HCT116 (cell line): ENCODE results near the gene SNAPC1. TPM values are rescaled to one million over a fixed set of nuclear protein-coding genes. Genes with fewer than 3 reads are reported as not detected.

ENCODE experiments used
- ATAC-seq: fragments of 200-7000 bp; cut with Tn5 transposase; 2 replicates; pipeline ENCODE4 v1.9.1; 2020; ENCODE audit warnings: mild to moderate bottlenecking, moderate library complexity
- BruUV-seq: library from RNA; stranded (reverse); fragments of 400-500 nt; replicated peaks from 2 replicates; lab custom pipeline; 2021; lab: Mats Ljungman, UMichigan
- CTCF ChIA-PET: fragments of 300-600 bp; sonication (Branson Sonifier 250); formaldehyde crosslinking; loops from one replicate; lab custom pipeline; 2021; ENCODE audit warnings: antibody characterized with exemption; lab: Charles Lee
- POLR2A ChIA-PET: fragments of 300-600, 350-600 bp; sonication (Branson Sonifier 250); formaldehyde crosslinking; loops from one replicate; lab custom pipeline; 2021; ENCODE audit warnings: antibody characterized with exemption; lab: Charles Lee
- RAD21 ChIA-PET, 2 experiments: fragments of 300-600 bp; sonication (Branson Sonifier 250); formaldehyde crosslinking; loops; one replicate each; lab custom pipeline; 2023; ENCODE audit warnings: low total read pairs in 2 of 2; ENCODE audit not compliant: uncharacterized antibody in 2 of 2, unreplicated experiment in 2 of 2, low non-redundant PET in 1 of 2; lab: Charles Lee
- DNase-seq: peaks from one replicate; pipeline ENCODE4 v3.0.0-alpha.2; 2010; ENCODE audit warnings: low read depth, low spot score
- H2AFZ ChIP-seq: fragments of 200-600 bp; shearing (Covaris generic), sonication (generic); 2 replicates; pipeline ENCODE4 v1.6.1; 2017; ENCODE audit warnings: low read depth, mixed run types, mixed read lengths, antibody characterized with exemption, low read length; ENCODE audit not compliant: poor library complexity, severe bottlenecking
- H3K27ac ChIP-seq: 2 replicates; pipeline ENCODE4 v1.5.1; 2012; ENCODE audit warnings: low read depth, low read length
- H3K27me3 ChIP-seq: fragments of 200-600 bp; sonication (generic); 2 replicates; pipeline ENCODE4 v1.6.1; 2016; ENCODE audit warnings: mixed run types, low read length, mixed read lengths; ENCODE audit not compliant: insufficient read depth
- H3K36me3 ChIP-seq, 2 experiments: fragments of 200-500 bp in 1 of 2; fragments of 200-600 bp in 1 of 2; sonication (Bioruptor generic) in 1 of 2; sonication (generic) in 1 of 2; 2 replicates each; pipeline versions ENCODE4 v1.5.1 to v1.6.1; 2014 to 2016; ENCODE audit warnings: low read length in 2 of 2, inconsistent platforms in 1 of 2, mixed read lengths in 1 of 2, mixed run types in 1 of 2; ENCODE audit not compliant: insufficient read depth in 2 of 2, control insufficient read depth in 1 of 2
- H3K4me1 ChIP-seq, 2 experiments: fragments of 200-600 bp in 1 of 2; sonication (generic) in 1 of 2; 2 replicates each; pipeline versions ENCODE4 v1.5.1 to v1.6.1; 2012 to 2017; ENCODE audit warnings: low read length in 2 of 2, inconsistent platforms in 1 of 2, mild to moderate bottlenecking in 1 of 2, mixed read lengths in 1 of 2, mixed run types in 1 of 2, moderate library complexity in 1 of 2; ENCODE audit not compliant: insufficient read depth in 2 of 2, control insufficient read depth in 1 of 2
- H3K4me2 ChIP-seq: fragments of 200-600 bp; sonication (generic); 2 replicates; pipeline ENCODE4 v1.6.1; 2017; ENCODE audit warnings: mixed run types, low read length, mixed read lengths
- H3K4me3 ChIP-seq, 2 experiments: fragments of 200-600 bp in 1 of 2; sonication (generic) in 1 of 2; replicated peaks in 1 of 2; 2 replicates each; pipeline ENCODE4 v1.5.1; 2011 to 2016; ENCODE audit warnings: low read length in 2 of 2, control low read depth in 1 of 2, low read depth in 1 of 2, mild to moderate bottlenecking in 1 of 2, mixed read lengths in 1 of 2, mixed run types in 1 of 2
- H3K79me2 ChIP-seq: fragments of 200-600 bp; sonication (generic); 2 replicates; pipeline ENCODE4 v1.6.1; 2017; ENCODE audit warnings: mild to moderate bottlenecking, mixed run types, low read length, moderate library complexity, mixed read lengths; ENCODE audit not compliant: insufficient read depth
- H3K9ac ChIP-seq: fragments of 200-600 bp; sonication (generic); 2 replicates; pipeline ENCODE4 v1.6.1; 2016; ENCODE audit warnings: low read length, mixed read lengths
- H3K9me2 ChIP-seq: fragments of 200-600 bp; sonication (generic), shearing (Covaris generic); 2 replicates; pipeline ENCODE4 v1.6.1; 2017; ENCODE audit warnings: mixed run types, mild to moderate bottlenecking, moderate library complexity; ENCODE audit not compliant: insufficient read depth
- H3K9me3 ChIP-seq, 2 experiments: fragments of 200-500 bp in 1 of 2; fragments of 200-600 bp in 1 of 2; sonication (Bioruptor generic) in 1 of 2; sonication (generic) in 1 of 2; 2 replicates each; pipeline ENCODE4 v1.6.1; 2014 to 2017; ENCODE audit warnings: low read length in 2 of 2, mixed read lengths in 2 of 2, inconsistent platforms in 1 of 2, low read depth in 1 of 2, mild to moderate bottlenecking in 1 of 2, mixed run types in 1 of 2, moderate library complexity in 1 of 2; ENCODE audit not compliant: control insufficient read depth in 1 of 2, insufficient read depth in 1 of 2
- H4K20me1 ChIP-seq: fragments of 200-600 bp; sonication (generic), shearing (Covaris generic); 2 replicates; pipeline ENCODE4 v1.6.1; 2017; ENCODE audit warnings: mixed run types, mild to moderate bottlenecking, moderate library complexity; ENCODE audit not compliant: insufficient read depth
- EGR1 ChIP-seq: IDR thresholded peaks from 2 replicates; pipeline ENCODE4 v1.6.1; 2012; ENCODE audit warnings: low read depth
- ELF1 ChIP-seq: IDR thresholded peaks from 2 replicates; pipeline ENCODE4 v1.6.1; 2012; ENCODE audit warnings: low read depth, borderline replicate concordance
- EZH2phosphoT487 ChIP-seq: fragments of 200-600 bp; IDR thresholded peaks from 2 replicates; pipeline ENCODE4 v1.6.1; 2018; ENCODE audit warnings: antibody characterized with exemption, borderline replicate concordance
- POLR2A ChIP-seq: IDR thresholded peaks from 2 replicates; pipeline ENCODE4 v1.7.0; 2011; ENCODE audit warnings: borderline replicate concordance; ENCODE audit not compliant: insufficient read depth, insufficient read length; ENCODE audit errors: extremely low read depth
- RAD21 ChIP-seq: IDR thresholded peaks from 2 replicates; pipeline ENCODE4 v1.6.1; 2012; ENCODE audit warnings: low read depth, mild to moderate bottlenecking
- SIN3A ChIP-seq: IDR thresholded peaks from 2 replicates; pipeline ENCODE4 v1.6.1; 2012; ENCODE audit warnings: low read depth
- SP1 ChIP-seq: IDR thresholded peaks from 2 replicates; pipeline ENCODE4 v1.6.1; 2012; ENCODE audit warnings: low read depth
- YY1 ChIP-seq: IDR thresholded peaks from 2 replicates; pipeline ENCODE4 v1.6.1; 2011; ENCODE audit warnings: low read length, low read depth, moderate library complexity, mild to moderate bottlenecking; ENCODE audit not compliant: insufficient replicate concordance; ENCODE audit errors: extremely low read depth
- ZFX ChIP-seq: fragments of 450-650 bp; IDR thresholded peaks from 2 replicates; pipeline ENCODE4 v1.6.1; 2017
- ZNF274 ChIP-seq: fragments of 200-500 bp; sonication (Bioruptor generic); IDR thresholded peaks from 2 replicates; pipeline ENCODE4 v1.6.1; 2014; ENCODE audit warnings: mild to moderate bottlenecking, low read depth, low read length, inconsistent platforms
- intact Hi-C: fragments of 100-400 bp; cut with micrococcal nuclease; formaldehyde crosslinking; loops from 2 replicates; pipeline ENCODE4 v1.10.0; 2022
- total RNA-seq: library from RNA; stranded (reverse); gene quantifications from one replicate; pipeline ENCODE4 v1.2.1, GENCODE V29; 2021; ENCODE audit not compliant: unreplicated experiment
- TF ChIP-seq, protein P1 (sequence below): IDR thresholded peaks from 2 replicates; pipeline ENCODE4 v1.6.1; 2012
- TF ChIP-seq, protein P2 (sequence below): IDR thresholded peaks from 2 replicates; pipeline ENCODE4 v1.6.1; 2012
- TF ChIP-seq, protein P3 (sequence below): IDR thresholded peaks from 2 replicates; pipeline ENCODE4 v1.6.1; 2012; ENCODE audit warnings: low read depth
- TF ChIP-seq, protein P4 (sequence below): IDR thresholded peaks from 2 replicates; pipeline ENCODE4 v1.6.1; 2011; ENCODE audit warnings: mild to moderate bottlenecking, low read length, moderate library complexity; ENCODE audit not compliant: insufficient replicate concordance; ENCODE audit errors: extremely low read depth

The SNAPC1 gene
- total RNA-seq, 1 experiment from 2014 or later: 8.2 TPM

DNA sequence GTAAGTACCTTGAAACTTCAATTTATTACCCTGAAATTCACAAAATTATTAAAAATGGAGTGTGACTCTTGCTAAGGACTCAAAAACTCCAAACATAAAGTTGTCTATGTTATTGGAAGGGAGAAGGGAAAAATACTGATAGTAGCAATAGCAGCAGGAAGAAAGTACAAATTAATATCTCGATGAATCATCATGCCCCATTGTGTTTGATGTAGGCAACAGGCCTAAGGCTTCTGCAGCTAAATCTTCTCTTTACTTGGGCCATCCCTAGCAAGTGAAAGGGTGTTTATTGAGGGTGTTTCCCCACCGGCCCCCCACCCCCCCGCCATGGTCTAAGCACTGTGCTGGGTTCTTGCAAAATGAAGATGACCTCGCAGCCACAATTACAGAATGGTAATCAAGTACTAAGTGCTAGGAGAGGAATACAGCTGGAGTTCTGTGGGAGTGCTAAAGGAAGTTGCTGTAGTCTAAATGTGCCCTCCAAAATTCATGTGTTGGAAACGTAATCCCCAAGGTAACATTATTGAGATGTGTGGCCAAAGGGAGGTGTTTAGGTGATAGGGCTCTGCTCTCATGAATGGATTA lies 76.5 kb downstream of the SNAPC1 start:
- H3K9me3 ChIP-seq: no peaks in the 10 kb centered on the region
- no peak for DNase-seq
- CTCF ChIA-PET: interaction anchor here (1.9 to 2.7 kb wide), 3 partner anchors 77 to 363 kb away, joined by 11 to 19 read pairs (median 17); partner anchors contain the start of gene SNAPC1
- no peaks in the 10 kb centered on the region for H3K4me1 ChIP-seq
- no peaks in the 10 kb centered on the region for H3K36me3 ChIP-seq
- no peak overlapping the region for H3K27ac ChIP-seq
- H3K27me3 ChIP-seq: no peaks in the 10 kb centered on the region
- no TSS peak for BruUV-seq
- no peak overlapping the region for H3K9ac ChIP-seq
- no peak overlapping the region for H2AFZ ChIP-seq
- intact Hi-C loops: loop anchor here (5.0 to 10.0 kb wide), 4 partner anchors 86 to 574 kb away; no protein-coding TSS in a partner anchor
- TF ChIP-seq, protein P1, sequence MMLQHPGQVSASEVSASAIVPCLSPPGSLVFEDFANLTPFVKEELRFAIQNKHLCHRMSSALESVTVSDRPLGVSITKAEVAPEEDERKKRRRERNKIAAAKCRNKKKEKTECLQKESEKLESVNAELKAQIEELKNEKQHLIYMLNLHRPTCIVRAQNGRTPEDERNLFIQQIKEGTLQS: no peak
- TF ChIP-seq, protein P2, sequence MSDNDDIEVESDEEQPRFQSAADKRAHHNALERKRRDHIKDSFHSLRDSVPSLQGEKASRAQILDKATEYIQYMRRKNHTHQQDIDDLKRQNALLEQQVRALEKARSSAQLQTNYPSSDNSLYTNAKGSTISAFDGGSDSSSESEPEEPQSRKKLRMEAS: no peak
- TF ChIP-seq RAD21 (no peak), ZFX (no peak), EGR1 (no peak)
- TF ChIP-seq, all 23 proteins: peak for 0
- no peaks in the 10 kb centered on the region for H4K20me1 ChIP-seq
- H3K4me2 ChIP-seq: no peak overlapping the region
- no peak for ATAC-seq
- no peaks in the 10 kb centered on the region for H3K79me2 ChIP-seq
- no peak overlapping the region for H3K4me3 ChIP-seq
- ChIA-PET POLR2A (no interaction called here), RAD21 (no interaction called here)
- H3K9me2 ChIP-seq: no peaks in the 10 kb centered on the region

DNA sequence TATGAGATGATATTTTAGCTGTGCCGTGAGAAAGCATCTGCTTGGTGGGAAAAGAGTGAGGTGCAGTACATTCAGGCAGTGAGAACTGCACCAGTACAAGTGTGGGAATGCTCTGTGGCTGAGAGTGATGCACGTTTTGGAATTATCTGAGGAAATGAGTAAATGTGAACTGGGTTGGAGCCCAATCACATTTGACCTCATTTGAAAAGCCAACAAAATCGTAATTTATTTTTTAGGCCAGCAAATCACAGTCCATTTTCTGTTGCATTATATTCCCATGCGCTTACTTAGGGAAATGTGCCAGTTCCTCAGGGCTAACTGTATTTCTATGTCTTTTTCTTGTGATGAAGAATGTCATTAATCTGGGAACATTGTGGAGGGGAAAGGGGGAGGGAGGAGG lies 77.3 kb downstream of the SNAPC1 start:
- no peaks in the 10 kb centered on the region for H3K9me2 ChIP-seq
- ChIA-PET POLR2A (no interaction called here), CTCF (interaction anchor here (1.4 kb wide), 1 partner anchor 21 kb away, joined by 3 read pairs; no protein-coding TSS in a partner anchor), RAD21 (no interaction called here)
- no peak overlapping the region for H3K9ac ChIP-seq
- no peak overlapping the region for H3K27ac ChIP-seq
- H3K36me3 ChIP-seq: no peaks in the 10 kb centered on the region
- BruUV-seq: no TSS peak
- H4K20me1 ChIP-seq: no peaks in the 10 kb centered on the region
- no peaks in the 10 kb centered on the region for H3K9me3 ChIP-seq
- H3K4me1 ChIP-seq: no peaks in the 10 kb centered on the region
- no peak overlapping the region for H3K4me2 ChIP-seq
- ATAC-seq: no peak
- no peak overlapping the region for H3K4me3 ChIP-seq
- no peaks in the 10 kb centered on the region for H3K79me2 ChIP-seq
- H2AFZ ChIP-seq: no peak overlapping the region
- no peaks in the 10 kb centered on the region for H3K27me3 ChIP-seq
- no peak for DNase-seq
- intact Hi-C loops: loop anchor here (5.0 to 10.0 kb wide), 4 partner anchors 87 to 575 kb away; no protein-coding TSS in a partner anchor
- no peak for TF ChIP-seq POLR2A
- no peak for TF ChIP-seq EZH2phosphoT487
- TF ChIP-seq, protein P3, sequence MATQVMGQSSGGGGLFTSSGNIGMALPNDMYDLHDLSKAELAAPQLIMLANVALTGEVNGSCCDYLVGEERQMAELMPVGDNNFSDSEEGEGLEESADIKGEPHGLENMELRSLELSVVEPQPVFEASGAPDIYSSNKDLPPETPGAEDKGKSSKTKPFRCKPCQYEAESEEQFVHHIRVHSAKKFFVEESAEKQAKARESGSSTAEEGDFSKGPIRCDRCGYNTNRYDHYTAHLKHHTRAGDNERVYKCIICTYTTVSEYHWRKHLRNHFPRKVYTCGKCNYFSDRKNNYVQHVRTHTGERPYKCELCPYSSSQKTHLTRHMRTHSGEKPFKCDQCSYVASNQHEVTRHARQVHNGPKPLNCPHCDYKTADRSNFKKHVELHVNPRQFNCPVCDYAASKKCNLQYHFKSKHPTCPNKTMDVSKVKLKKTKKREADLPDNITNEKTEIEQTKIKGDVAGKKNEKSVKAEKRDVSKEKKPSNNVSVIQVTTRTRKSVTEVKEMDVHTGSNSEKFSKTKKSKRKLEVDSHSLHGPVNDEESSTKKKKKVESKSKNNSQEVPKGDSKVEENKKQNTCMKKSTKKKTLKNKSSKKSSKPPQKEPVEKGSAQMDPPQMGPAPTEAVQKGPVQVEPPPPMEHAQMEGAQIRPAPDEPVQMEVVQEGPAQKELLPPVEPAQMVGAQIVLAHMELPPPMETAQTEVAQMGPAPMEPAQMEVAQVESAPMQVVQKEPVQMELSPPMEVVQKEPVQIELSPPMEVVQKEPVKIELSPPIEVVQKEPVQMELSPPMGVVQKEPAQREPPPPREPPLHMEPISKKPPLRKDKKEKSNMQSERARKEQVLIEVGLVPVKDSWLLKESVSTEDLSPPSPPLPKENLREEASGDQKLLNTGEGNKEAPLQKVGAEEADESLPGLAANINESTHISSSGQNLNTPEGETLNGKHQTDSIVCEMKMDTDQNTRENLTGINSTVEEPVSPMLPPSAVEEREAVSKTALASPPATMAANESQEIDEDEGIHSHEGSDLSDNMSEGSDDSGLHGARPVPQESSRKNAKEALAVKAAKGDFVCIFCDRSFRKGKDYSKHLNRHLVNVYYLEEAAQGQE: no peak
- TF ChIP-seq SIN3A: no peak
- no peak for TF ChIP-seq ZNF274
- TF ChIP-seq YY1: no peak
- no peak for TF ChIP-seq ELF1
- TF ChIP-seq SP1: no peak
- TF ChIP-seq, protein P4, sequence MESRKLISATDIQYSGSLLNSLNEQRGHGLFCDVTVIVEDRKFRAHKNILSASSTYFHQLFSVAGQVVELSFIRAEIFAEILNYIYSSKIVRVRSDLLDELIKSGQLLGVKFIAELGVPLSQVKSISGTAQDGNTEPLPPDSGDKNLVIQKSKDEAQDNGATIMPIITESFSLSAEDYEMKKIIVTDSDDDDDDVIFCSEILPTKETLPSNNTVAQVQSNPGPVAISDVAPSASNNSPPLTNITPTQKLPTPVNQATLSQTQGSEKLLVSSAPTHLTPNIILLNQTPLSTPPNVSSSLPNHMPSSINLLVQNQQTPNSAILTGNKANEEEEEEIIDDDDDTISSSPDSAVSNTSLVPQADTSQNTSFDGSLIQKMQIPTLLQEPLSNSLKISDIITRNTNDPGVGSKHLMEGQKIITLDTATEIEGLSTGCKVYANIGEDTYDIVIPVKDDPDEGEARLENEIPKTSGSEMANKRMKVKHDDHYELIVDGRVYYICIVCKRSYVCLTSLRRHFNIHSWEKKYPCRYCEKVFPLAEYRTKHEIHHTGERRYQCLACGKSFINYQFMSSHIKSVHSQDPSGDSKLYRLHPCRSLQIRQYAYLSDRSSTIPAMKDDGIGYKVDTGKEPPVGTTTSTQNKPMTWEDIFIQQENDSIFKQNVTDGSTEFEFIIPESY: no peak
- TF ChIP-seq ZFX: no peak
- TF ChIP-seq, protein P2: no peak
